Measurements from ENCODE around the gene PAXIP1.

GRCh38 chr7:154994996-154995395 is 7.9 kb downstream of the PAXIP1 start:
- TF ChIP-seq CTCF (IDR thresholded peaks at IDR 0.05), result no peak
- no peak for TF ChIP-seq EP300 (IDR thresholded peaks at IDR 0.05)
- TF ChIP-seq POLR2A (IDR thresholded peaks at IDR 0.05), result no peak

All from ovary (tissue), 3 donors.